Non-pigmented ciliary epithelial cell (primary cell): ENCODE data around the gene ENTPD8.
"Not testable (repeated sequence)": the region's sequence is repeated elsewhere in the genome, so short reads cannot be mapped to it uniquely, and the experiment has no call there.

ENCODE experiments used
- DNase-seq: peaks from one replicate; pipeline ENCODE4 v3.0.0-alpha.2; 2010; ENCODE audit warnings: low read depth

ENTPD8 gene

DNA sequence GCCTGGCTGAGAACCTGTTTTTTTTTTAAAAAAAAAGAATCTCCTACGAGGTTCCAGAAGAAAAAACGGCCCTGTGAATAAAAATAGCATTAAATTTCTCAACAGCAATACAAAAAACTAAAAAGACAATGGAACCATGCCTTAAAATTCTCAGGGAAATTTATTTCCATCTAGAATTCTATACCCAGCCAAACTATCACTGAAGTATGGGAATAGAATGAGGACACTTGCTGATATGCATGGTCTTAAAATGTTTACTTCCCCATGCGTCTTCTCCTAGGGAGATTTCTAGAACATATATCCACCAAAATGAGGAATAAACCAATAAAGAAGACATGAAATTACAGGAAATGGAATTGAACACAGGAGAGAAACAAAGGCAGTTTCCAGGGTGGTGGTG lies 34.5 kb upstream of the ENTPD8 start:
- DNase-seq = no peak

DNA sequence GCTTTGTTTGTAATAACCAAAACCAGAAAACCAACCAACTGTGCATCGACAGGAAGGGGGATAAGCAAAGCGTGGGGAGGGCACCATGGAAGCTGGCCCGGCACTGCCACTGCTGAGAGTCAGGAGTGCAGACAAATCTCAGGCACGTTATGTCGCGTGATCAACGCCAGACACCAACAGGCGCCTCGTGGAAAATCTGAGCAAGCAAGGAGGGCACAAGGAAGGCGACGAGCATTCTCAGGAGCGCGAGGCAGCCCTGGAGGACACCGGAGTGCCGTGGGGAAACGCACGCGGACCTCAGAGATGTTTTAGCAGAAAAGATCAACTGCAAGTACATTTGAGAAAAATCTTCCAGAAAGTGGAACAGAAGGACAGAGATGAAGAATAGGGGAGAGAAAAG lies 33.1 kb upstream of the ENTPD8 start:
- DNase-seq = no peak

DNA sequence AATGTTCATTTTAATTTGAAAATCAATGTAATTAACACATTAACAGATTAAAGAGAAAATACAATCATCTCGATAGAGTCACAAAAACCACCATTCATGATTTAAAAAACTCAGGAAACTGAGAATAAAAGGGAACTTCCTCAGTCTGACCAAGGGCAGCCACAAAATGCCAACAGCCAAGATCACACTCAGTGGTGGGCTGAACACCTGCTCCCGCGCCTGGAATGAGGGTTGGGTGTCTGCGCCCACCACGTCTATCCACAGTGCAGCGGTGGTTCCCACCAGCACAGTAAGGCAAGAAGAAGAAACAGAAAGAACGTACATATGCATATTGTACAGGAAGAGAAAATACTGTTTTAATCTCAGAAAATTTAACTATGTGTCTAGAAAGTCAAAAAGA lies 29.6 kb upstream of the ENTPD8 start:
- DNase-seq = no peak

- DNase-seq = no peak
Observed at GRCh38 chr9:137467896-137468295, 26.7 kb upstream of the ENTPD8 start.

DNA sequence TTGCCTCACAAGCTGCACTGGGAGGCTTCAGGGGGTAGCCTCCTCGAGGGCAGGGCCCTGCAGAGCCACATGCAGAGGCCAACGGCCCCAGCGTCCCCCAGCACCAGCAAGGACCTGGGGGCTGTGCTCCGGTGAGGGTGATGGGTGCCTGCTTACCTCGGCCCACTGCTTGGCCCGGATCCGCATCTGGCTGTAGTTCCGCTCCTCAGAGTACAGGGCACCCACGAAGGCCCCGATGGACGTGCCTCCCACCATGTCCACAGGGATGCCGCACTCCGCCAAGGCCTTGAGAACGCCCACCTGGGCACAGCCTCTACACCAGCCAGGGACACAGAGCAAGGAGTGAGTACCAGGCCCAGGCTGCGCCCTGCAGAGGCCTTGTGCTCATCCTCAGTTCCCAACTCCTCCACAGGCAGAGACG lies 26.0 kb upstream of the ENTPD8 start:
- no peak for DNase-seq

GRCh38 chr9:137466389-137467085 lies 25.4 kb upstream of the ENTPD8 start:
- DNase-seq = not testable (repeated sequence)

- no peak for DNase-seq
Observed at GRCh38 chr9:137465720-137466388, 24.7 kb upstream of the ENTPD8 start.

DNA sequence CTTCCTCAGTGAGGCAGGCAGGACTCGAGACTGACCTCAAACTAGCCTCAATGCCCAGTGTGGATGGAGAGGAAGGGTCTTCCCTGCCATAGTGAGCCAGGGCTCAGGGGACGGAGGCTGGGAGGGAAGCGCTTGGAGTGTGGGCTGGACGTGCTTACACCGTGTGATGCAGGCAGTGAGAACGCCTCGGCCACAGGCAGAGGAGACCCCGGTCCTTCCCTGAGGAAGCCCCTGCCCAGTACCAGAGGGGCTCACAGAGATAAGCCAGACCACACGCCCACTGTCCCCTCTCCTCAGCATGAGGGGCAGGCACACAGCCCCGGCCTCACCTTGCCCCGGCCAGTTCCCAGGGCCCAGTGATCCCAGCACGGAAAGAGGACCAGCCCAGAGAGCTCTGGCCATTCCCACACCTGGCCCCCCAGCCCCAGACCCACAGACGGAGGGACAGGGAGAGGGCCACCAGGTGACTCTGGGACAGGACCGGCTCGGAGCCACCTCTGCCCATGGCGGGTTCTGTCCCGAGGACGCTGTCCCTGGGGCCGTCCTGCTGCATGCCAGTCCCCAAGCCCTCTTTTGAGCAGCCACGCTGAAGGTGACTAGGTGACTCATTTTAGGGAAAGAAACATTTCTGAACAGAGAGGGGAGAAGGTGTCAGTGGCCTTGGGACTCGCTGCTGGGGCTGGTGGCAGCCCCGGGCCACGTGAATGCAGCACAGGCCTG lies 24.0 kb upstream of the ENTPD8 start:
- DNase-seq = no peak

DNA sequence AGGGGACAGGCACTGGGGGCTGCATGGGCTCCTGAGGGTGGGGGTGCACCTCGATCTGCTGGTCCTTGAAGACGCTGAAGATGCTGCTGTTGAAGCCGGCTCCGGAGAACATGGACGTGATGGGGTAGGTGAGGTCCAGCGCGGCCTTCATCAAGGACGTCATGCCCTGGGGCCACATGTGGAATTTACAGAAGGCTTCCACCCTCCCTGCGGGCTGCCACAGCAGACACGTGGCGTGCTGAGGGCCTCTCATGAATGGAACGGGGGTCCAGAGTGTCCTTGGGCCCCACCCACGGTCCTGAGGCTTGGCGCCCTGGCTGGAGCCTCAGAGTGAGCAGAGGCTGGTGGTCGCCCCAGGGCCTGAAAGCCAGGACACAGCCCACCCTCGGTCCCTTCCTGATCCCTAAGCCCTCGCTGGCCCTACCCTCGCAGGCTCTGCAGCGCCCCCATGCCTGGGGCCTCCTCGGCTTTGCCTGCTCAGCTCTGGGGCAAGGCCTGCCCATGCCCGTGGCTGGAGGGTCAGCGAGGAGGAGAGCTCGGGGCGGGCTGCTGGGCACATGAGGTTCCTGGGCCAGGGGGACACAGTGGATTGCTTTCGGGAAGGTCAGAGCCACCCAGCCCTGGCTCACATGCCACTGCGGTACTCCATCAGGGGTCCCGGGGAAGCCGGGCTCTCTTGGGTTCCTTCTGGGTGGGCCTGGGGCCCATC lies 23.3 kb upstream of the ENTPD8 start:
- no peak for DNase-seq

DNA sequence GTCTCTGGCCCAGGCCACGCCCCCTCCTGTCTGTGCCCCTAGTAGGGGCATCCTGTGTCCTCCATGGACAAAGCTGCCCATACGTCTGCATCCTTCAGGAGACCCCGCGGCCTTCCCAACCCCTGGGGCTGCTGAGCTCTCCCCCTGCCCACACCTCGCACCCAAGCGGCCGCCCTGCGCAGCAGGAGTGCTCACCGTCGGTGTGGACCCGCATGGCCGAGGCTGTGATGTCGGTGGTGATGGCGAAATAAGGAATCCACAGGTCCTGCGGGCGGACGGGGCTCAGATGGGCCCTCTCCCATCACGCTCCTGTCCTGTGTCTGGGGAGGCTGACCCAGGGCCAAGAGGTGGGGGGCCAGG lies 22.8 kb upstream of the ENTPD8 start:
- no peak for DNase-seq

DNA sequence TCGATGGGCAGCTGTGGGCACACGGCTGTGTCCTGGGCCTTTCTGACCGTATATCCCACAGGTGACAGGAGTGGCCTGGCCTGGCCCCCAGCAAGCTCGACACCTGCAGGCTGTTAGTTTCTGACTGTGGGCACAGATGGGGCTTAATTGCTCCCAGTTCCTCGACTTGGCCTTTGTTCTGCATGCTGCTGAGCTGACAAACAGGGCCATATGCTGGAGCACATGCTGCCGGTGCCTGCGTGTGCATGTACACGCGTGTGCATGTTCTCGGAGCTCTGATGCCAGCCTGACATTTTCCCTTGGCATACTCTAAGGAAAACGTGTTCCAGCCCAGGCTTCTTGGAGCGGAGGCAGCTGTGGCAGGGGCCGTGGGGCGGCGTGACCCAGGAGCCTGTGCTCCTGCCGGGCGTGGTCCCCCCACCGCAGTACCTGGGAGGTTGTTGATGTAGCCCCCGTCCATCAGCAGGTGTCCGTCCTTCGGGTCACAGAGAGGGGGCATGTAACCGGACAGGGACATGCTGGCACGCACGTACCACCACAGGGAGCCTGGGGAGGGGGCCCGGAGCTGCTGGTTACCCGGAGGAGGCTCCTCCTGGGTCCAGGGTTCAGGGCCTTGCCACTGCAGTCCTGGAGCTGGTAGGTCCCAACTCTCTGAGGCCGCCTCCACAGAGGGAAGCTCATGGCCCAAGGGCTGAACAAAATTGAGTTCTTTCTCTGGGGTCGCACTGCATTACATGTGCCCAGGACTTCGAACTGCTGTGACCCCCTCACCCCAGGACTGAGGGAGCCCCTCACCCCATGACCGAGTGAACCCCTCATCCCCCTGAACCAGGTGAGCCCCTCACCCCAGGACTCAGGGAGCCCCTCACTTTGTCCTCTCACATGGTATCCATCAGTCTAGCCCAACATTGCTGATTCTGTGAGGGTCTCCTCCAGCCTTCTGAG lies 22.1 kb upstream of the ENTPD8 start:
- no peak for DNase-seq

DNA sequence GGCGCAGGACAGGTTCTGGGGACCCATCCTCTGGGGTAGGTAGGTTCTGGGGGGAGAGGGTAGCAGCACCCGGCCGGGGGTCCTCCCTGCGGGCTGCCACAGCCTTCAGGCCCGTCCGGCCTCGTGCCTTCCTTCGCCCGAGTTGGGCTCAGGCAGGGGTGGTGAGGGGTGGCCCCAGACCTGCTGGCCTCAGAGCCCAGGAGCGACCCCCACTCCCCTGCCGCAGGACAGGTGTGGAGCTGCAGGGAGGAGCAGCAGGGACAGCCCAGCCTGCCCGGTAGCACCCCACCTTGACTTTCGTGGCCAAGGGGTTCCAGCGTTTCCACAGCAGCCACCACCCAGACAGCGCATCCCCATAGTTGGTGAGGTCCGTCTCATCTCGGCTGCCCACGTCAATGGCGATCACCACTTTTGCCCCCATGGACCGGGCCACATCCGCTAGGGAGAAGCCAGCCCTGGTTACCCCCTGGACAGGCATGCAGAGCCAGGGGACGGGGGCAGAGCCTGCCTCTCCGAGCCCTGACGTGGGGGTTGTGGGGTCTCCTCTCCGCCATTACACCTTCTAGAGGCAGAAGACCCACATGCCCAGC lies 21.3 kb upstream of the ENTPD8 start:
- DNase-seq = no peak

DNA sequence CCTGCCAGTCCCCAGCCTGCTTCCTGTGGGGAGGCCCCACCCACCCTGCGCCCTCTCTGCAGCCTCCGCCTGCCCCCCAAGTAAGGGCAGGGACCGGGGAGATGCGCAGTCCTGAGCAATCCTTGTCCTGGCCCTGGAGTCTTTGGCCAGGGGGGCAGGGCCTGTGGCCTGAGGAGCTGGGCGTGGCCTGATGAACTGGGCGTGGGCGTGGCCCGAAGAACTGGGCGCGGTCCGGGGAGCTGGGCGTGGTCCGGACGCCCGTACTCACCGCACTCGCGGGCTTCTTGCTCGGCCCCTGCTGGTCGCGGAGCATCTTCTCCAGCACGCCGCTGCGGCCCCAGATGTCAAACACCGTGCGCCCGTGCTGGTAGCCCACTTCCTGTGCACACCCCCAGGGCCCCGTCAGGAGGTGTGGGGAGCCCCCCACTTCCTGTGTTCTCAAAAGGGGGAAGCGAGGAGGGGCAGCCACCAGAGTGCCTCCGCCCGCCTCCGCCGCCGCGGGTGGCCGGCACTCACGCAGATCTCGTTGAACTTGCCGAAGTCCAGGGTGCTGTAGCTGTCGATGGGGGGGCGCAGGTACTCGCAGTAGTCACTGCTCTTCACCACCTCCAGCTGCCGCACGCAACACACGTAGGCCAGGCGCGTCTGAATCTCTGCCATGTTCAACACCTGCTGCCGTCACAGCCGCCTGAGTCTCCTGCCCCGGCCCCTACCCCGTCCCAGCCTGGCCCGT lies 20.7 kb upstream of the ENTPD8 start:
- DNase-seq = no peak

- no peak for DNase-seq
Observed at GRCh38 chr9:137461316-137461662, 20.1 kb upstream of the ENTPD8 start.

DNA sequence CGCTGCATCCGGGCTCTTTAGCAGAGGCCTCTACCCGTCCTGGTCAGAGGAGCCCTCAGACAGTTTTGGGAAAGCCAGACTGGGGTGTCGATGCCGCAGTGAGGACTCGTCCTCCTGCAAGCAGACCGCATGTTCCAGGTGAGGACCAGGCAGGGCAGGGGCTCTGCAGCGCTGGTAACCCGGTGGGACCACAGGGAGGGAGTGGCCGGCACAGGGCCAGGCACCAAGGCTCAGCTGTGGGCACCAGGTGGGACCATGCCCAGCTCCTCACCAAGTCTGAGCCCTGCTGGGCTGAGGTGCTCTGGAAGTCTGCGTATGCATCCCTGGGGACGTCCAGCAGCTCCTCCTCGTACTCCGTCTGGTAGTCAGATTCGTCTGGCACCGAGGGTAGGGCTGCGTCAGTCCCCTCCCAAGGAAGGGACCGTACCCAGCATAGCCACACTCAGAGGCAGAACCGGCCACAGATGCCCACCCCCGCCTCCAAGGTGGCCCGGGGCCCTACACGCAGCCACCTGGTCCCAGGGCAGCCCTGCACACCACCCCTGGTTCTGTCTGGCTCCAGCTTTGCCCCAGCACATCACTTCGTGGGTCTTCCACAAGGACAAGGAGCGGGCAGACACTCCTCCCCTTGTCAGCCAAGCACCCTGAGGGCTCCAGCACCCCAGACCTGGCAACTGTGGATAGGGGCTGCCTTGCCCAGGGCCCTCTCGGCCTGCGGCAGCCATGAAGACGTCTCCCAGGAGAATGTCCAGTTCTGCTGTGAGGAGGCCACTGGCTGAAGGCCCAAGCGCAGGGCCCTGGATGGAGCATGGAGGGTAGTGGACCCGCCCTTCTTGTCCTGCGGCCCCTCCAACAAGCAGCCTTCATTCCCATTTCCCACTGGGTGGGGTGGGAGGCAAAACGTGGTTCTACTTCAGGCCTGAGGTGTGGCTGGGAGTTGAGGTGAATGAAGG lies 19.5 kb upstream of the ENTPD8 start:
- DNase-seq = no peak

DNA sequence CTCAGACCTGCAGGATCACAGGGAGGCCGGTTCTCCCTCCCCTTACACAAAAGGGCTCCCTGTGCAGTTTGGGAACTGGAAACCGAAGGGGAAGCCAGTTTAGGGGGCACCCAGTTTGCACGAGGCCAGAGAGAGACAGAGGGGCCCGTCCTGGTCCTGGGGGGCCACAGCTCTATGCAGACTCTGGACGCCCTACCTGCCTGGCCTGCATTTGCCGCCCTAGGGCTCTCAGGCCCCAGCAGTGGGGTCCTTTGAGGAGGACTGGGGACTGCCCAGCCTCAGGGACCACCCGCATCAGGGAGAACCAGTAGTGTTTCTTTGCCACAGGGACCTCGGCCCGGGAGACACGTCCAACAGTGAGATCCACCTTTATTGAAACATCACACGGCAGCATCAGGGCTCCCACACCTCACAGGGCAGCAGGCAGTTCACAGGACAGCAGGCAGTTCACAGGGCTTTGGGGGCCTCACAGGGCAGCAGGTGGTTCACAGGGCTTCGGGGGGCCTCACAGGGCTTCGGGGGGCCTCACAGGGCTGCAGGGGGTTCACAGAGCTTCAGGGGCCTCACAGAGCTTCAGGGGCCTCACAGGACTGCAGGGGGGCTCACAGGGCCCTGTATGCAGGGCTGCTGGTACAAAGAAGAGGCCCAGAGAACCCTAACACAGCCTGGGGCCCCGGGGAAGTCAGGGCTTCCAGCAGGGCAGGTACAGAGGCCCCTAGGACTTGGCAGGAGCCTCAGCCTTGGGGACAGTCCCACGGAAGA lies 18.6 kb upstream of the ENTPD8 start:
- no peak for DNase-seq

GRCh38 chr9:137459152-137459600 lies 18.0 kb upstream of the ENTPD8 start, which contains the start of gene NSMF:
TSS of gene NSMF (minus strand) at chr9:137459334. CDS start at chr9:137459102, 232 bp downstream.
- no peak for DNase-seq
